Measurements from ENCODE around the gene PDCD4. TPM values are rescaled to one million over a fixed set of nuclear protein-coding genes. Genes with fewer than 3 reads are reported as not detected.
"Not testable (repeated sequence)": the region's sequence is repeated elsewhere in the genome, so short reads cannot be mapped to it uniquely, and the experiment has no call there.

The PDCD4 gene
- total RNA-seq, 1 donor from 2014 or later = 79.9 TPM

DNA sequence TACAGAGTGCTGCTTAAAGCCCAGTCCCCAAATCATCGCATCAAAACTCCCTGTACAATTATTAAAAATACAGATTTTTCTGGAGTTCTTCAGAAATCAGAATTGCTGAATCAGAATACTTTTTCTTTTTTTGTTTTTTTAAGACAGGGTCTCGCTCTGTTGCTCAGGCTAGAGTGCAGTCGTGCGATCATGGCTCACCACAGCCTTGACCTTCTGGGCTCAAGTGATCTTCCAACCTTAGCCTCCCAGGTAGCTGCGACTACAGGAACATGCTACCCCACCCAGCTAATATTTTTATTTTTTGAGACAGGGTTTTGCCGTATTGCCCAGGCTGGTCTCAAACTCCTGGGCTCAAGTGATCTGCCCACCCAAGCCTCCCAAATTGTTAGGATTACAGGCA lies 43.3 kb downstream of the PDCD4 start:
- Mint-ChIP-seq H3K27me3 (ENCODE audit: low read depth, unreplicated experiment) (no peaks in the 10 kb centered on the region), H3K27ac (ENCODE audit: unreplicated experiment) (no peak overlapping the region), H3K4me1 (ENCODE audit: low read depth, unreplicated experiment) (peaks cover 23% of the 10 kb centered on the region), H3K4me3 (ENCODE audit: unreplicated experiment) (no peak overlapping the region), H3K36me3 (ENCODE audit: low read depth, unreplicated experiment) (no peaks in the 10 kb centered on the region), H3K9me3 (ENCODE audit: unreplicated experiment) (no peaks in the 10 kb centered on the region)
- Histone ChIP-seq H3K27ac (ENCODE audit: low read depth, low read length) (no peak overlapping the region), H3K9me3 (ENCODE audit: insufficient read depth, low read depth, low read length) (no peaks in the 10 kb centered on the region), H3K79me2 (ENCODE audit: insufficient read depth, low read length) (peaks cover 2% of the 10 kb centered on the region), H3K4me2 (ENCODE audit: low read length) (no peak overlapping the region), H3K9ac (ENCODE audit: low read length) (no peak overlapping the region), H3K27me3 (ENCODE audit: insufficient read depth, low read length) (no peaks in the 10 kb centered on the region), H3K4me3 (ENCODE audit: insufficient read depth, low read depth, low read length) (no peak overlapping the region), H3K36me3 (ENCODE audit: insufficient read depth, low read length) (no peaks in the 10 kb centered on the region), H4K20me1 (ENCODE audit: insufficient read depth, low read length) (no peaks in the 10 kb centered on the region), H3K4me1 (ENCODE audit: insufficient read depth, low read length) (peaks cover 25% of the 10 kb centered on the region), H2AFZ (ENCODE audit: low read depth, low read length) (no peak overlapping the region)
- DNase-seq (ENCODE audit: low read depth) = no peak
- TF ChIP-seq, protein P1, sequence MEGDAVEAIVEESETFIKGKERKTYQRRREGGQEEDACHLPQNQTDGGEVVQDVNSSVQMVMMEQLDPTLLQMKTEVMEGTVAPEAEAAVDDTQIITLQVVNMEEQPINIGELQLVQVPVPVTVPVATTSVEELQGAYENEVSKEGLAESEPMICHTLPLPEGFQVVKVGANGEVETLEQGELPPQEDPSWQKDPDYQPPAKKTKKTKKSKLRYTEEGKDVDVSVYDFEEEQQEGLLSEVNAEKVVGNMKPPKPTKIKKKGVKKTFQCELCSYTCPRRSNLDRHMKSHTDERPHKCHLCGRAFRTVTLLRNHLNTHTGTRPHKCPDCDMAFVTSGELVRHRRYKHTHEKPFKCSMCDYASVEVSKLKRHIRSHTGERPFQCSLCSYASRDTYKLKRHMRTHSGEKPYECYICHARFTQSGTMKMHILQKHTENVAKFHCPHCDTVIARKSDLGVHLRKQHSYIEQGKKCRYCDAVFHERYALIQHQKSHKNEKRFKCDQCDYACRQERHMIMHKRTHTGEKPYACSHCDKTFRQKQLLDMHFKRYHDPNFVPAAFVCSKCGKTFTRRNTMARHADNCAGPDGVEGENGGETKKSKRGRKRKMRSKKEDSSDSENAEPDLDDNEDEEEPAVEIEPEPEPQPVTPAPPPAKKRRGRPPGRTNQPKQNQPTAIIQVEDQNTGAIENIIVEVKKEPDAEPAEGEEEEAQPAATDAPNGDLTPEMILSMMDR (IDR thresholded peaks at IDR 0.05; ENCODE audit: insufficient read depth, low read depth, low read length) = no peak
- TF ChIP-seq EZH2 (IDR thresholded peaks at IDR 0.05; ENCODE audit: insufficient read depth, low read length) = no peak
- FAIRE-seq = no peak

DNA sequence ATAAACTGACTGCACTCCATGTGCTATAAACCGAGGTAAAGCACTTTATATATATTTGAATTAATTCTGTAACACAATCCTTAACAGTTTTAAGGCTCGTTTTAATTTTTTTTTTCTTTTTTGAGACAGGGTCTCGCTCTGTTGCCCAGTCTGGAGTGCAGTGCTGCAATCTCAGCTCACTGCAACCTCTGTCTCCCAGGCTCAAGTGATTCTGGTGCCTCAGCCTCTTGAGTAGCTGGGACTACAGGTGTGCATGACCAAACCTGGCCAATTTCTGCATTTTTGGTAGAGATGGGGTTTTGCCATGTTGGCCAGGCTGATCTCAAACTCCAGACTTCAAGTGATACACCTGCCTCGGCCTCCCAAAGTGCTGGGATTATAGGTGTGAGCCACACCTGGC lies 43.9 kb downstream of the PDCD4 start:
- H3K79me2 ChIP-seq (ENCODE audit: insufficient read depth, low read length); H3K27ac Mint-ChIP-seq (ENCODE audit: unreplicated experiment); H3K27me3 Mint-ChIP-seq (ENCODE audit: low read depth, unreplicated experiment); H3K4me3 ChIP-seq (ENCODE audit: insufficient read depth, low read depth, low read length); H3K27ac ChIP-seq (ENCODE audit: low read depth, low read length); DNase-seq (ENCODE audit: low read depth); H4K20me1 ChIP-seq (ENCODE audit: insufficient read depth, low read length); H3K4me3 Mint-ChIP-seq (ENCODE audit: unreplicated experiment); H3K36me3 Mint-ChIP-seq (ENCODE audit: low read depth, unreplicated experiment); H3K9me3 Mint-ChIP-seq (ENCODE audit: unreplicated experiment); H3K9ac ChIP-seq (ENCODE audit: low read length); H3K4me2 ChIP-seq (ENCODE audit: low read length); H3K27me3 ChIP-seq (ENCODE audit: insufficient read depth, low read length); H3K36me3 ChIP-seq (ENCODE audit: insufficient read depth, low read length); H3K9me3 ChIP-seq (ENCODE audit: insufficient read depth, low read depth, low read length); H2AFZ ChIP-seq (ENCODE audit: low read depth, low read length); FAIRE-seq: not testable (repeated sequence)
- peaks cover 21% of the 10 kb centered on the region for H3K4me1 Mint-ChIP-seq (ENCODE audit: low read depth, unreplicated experiment)
- H3K4me1 ChIP-seq (ENCODE audit: insufficient read depth, low read length) = peaks cover 25% of the 10 kb centered on the region

DNA sequence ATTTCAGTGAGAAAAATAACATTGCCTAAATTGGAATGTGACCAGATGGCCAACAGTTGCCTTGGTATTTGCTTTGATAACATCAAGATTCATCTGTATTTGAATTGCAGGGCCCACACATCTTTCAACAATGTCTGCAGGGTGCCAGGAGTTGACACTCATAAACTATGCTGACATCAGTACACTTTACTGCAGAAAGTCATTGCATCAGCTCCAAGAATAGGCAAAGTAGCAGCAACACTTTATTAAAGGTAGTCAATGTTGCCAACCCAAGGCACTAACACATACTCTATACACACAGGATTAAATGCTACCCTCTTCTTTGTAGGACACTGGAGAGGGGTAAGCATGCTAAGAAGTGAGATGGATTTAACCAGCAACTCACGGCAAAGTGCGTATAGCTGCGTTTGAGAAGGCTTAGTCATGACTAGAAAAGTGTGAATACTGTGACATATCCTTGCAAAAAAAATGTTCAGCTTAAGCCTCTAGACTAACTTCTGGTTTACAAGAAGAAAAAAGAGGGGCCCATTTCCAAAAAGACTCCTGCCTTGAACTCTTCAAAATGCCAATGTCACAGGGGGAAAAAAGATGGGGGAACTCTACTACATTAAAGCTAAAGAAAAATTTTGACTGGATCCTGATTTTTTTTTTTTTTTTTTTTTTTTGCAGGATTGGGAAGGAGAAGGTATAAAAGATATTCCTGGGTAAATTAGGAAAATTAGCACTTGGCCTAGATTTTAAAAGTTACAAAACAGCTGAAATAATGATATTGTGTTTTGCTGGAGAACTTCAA lies 45.0 kb downstream of the PDCD4 start:
- peaks cover 21% of the 10 kb centered on the region for H3K4me1 Mint-ChIP-seq (ENCODE audit: low read depth, unreplicated experiment)
- Histone ChIP-seq H3K9me3 (ENCODE audit: insufficient read depth, low read depth, low read length) (no peaks in the 10 kb centered on the region), H3K27me3 (ENCODE audit: insufficient read depth, low read length) (no peaks in the 10 kb centered on the region), H3K4me2 (ENCODE audit: low read length) (peak overlapping the region; percentile 93), H3K4me3 (ENCODE audit: insufficient read depth, low read depth, low read length) (no peak overlapping the region), H2AFZ (ENCODE audit: low read depth, low read length) (no peak overlapping the region), H4K20me1 (ENCODE audit: insufficient read depth, low read length) (peaks cover 12% of the 10 kb centered on the region), H3K9ac (ENCODE audit: low read length) (peak overlapping the region; percentile 48), H3K4me1 (ENCODE audit: insufficient read depth, low read length) (peaks cover 25% of the 10 kb centered on the region), H3K27ac (ENCODE audit: low read depth, low read length) (peak overlapping the region; percentile 57), H3K79me2 (ENCODE audit: insufficient read depth, low read length) (peaks cover 19% of the 10 kb centered on the region), H3K36me3 (ENCODE audit: insufficient read depth, low read length) (no peaks in the 10 kb centered on the region)
- H3K36me3 Mint-ChIP-seq (ENCODE audit: low read depth, unreplicated experiment) = no peaks in the 10 kb centered on the region
- FAIRE-seq = peak; percentile 29
- TF ChIP-seq, protein P1 (IDR thresholded peaks at IDR 0.05; ENCODE audit: insufficient read depth, low read depth, low read length) = no peak
- no peak for TF ChIP-seq EZH2 (IDR thresholded peaks at IDR 0.05; ENCODE audit: insufficient read depth, low read length)
- DNase-seq (ENCODE audit: low read depth) = peak; percentile 90
- H3K9me3 Mint-ChIP-seq (ENCODE audit: unreplicated experiment) = no peaks in the 10 kb centered on the region
- H3K27me3 Mint-ChIP-seq (ENCODE audit: low read depth, unreplicated experiment) = no peaks in the 10 kb centered on the region
- peak overlapping the region; percentile 98 for H3K4me3 Mint-ChIP-seq (ENCODE audit: unreplicated experiment)
- peak overlapping the region; percentile 87 for H3K27ac Mint-ChIP-seq (ENCODE audit: unreplicated experiment)

Measured in astrocyte (in vitro differentiated cells and primary cell).